NOMO-1 treated with dmso at 0.1 percent for 144 hours (cell line): Measurements from ENCODE around the gene CYP4F8.
A peak's percentile ranks its signal among the peaks of the same experiment; 100 is the strongest.
"Not testable (repeated sequence)": the region's sequence is repeated elsewhere in the genome, so short reads cannot be mapped to it uniquely, and the experiment has no call there.

Experiments
- DNase-seq: peaks from one replicate; lab custom pipeline; 2025; ENCODE audit not compliant: unreplicated experiment; lab: John Stamatoyannopoulos, UW

CYP4F8 gene, protein sequence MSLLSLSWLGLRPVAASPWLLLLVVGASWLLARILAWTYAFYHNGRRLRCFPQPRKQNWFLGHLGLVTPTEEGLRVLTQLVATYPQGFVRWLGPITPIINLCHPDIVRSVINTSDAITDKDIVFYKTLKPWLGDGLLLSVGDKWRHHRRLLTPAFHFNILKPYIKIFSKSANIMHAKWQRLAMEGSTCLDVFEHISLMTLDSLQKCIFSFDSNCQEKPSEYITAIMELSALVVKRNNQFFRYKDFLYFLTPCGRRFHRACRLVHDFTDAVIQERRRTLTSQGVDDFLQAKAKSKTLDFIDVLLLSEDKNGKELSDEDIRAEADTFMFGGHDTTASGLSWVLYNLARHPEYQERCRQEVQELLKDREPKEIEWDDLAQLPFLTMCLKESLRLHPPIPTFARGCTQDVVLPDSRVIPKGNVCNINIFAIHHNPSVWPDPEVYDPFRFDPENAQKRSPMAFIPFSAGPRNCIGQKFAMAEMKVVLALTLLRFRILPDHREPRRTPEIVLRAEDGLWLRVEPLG

DNA sequence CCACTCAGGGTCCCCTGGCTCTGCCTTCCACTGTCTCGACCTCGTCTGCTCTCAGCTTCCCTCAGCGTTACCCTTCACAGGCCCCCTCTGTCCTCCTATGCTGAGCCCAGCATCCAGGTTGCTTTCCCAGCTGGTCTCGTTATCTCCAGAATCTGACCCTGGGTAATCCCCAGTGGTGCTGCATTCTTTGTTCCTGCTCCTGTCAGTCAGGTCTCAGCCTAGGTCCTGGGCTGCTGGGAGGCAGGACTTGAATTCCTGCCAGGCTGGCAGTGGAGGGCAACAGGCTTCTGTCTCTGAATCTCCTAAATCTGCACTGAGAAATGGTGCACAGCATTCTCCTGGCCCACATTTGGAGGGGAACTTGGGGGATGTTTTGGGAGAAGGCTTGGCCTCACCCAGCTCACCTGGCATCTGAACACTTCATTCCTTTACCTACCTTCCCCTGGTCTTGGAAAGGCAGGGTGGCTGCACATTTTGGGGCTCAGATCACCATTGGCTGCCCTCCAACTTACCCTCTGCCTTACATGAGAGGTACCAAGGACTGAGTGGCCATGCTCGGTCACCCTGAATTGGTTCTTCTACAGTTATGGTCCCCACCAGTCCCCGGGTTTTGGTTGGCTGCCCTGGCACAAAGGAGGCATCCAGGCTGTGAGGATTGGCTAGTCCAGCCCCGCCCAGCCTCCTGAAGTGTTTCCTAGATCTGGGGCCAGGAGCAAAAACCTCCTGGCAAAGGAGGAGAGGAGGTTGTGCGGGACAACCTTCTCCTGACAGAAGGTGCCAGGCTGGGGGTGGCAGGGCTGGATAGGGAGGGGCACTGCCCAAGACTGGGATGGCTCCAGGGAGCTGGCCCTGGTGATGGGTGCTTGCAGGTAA, at the start of gene CYP4F8:
TSS of gene CYP4F8 (plus strand) at position 712 of the 873 bp plus-strand sequence. CDS start 399 bp downstream, outside the sequence.
- no peak for DNase-seq

DNA sequence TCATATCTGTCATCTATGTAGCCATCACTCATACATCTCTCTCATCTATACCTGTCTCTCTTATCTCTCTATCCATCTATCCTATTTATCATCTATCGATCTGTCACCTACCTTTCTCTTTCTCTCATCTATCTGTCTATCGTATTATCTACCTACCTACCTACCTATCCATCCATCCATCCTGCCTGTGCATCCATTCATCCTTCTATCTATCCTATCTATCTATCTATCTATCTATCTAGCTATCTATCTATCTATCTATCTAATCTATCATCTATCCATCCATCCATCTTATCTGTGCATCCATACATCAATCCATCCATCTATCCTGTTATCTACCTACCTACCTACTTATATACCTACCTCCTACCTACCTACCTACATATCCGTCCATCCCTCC, 44.6 kb upstream of the CYP4F8 start:
- no peak for DNase-seq

DNA sequence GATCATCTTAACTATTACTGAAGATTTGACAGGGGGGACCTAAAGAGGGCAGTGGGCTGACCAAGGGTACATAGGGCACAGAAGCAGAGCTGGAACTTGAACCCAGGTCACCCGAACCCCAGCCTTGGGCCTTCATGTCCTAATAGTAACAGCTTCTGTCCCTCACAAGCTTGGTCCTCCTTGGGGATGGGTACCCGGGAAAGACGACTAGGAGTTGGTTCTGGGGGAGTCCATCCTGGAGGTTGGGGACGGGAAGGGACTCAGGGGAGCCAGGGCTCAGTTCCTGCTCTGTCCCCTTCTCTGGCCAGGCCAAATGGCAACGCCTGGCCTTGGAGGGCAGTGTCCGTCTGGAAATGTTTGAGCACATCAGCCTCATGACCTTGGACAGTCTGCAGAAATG, 39.6 kb upstream of the CYP4F8 start:
- DNase-seq, result no peak

DNA sequence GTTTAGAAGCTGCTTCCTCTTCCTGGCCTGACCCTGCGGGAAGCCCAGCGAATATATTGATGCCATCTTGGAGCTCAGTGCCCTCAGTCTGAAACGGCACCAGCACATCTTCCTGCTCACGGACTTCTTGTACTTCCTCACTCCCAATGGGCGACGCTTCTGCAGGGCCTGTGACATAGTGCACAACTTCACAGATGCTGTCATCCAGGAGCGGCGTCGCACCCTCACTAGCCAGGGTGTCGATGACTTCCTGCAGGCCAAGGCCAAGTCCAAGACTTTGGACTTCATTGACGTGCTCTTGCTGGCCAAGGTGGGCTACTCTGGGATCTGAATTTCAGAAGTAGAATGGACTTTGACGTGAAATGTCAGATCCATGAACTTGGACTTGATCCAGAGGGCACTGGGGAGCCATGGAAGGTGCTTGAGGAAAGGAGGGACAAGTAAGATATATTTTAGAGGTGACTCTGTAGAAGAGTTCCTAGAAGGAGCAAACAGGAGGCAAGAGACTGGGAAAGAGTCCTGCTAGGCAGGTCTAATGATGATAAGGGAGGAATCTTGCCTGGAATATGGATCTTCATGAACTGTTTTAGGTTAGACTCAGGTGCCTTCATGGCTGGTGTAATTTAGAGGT, 38.4 kb upstream of the CYP4F8 start:
- no peak for DNase-seq

DNA sequence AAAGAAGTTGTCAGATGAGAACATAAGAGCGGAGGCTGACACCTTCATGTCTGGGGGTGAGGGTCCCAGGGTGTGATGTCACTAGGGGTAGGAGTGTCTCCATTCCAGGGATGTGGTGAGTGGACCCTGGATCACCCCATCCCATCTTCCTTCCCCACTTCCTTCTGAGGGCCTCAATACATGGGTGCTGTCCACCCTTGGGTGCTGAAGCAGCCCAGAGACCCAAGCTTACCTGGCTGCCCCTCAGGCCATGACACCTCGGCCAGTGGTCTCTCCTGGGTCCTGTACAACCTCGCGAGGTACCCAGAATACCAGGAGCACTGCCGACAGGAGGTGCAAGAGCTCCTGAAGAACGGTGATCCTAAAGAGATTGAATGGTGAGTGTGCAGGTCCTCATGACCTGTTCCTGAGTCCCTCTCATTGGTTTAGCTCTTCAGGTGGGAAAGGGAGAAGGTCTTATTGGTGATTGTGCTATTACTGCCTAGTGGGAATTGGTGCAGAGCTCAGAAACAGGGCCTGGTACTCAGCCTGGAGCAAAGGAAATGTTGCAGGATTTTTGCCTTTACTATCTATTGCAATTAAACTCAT, 37.7 kb upstream of the CYP4F8 start:
- DNase-seq, result no peak

DNA sequence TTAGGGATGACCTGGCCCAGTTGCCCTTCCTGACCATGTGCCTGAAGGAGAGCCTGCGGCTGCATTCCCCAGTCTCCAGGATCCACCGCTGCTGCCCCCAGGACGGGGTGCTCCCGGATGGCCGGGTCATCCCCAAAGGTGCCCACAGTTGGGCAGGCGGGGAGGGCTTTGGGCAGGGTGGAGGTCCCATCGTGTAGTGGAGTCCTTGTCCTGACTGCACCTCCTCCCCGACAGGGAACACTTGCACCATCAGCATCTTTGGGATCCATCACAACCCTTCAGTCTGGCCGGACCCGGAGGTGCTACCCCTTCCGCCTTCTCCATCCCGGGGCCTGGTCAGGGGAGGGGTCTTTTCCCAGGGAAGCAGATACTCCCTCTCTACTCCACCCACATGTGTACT, 31.7 kb upstream of the CYP4F8 start:
- DNase-seq, result no peak

DNA sequence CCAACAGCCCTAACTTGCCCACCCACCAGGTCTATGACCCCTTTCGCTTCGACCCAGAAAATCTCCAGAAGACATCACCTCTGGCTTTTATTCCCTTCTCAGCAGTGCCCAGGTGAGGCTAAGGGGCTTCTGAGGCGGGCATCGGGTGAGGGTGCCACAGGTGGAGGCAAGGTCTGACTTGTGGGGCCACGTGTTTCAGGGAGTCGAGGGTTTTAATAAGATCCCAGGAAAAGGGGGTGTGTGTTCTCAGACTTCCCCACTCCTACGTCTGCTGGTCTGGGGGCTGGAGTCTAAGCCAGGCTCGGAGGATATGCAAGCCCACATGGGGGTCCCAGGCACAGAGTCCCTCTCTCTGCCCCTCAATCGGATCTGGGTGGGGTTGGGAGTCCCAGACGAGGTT, 30.9 kb upstream of the CYP4F8 start:
- no peak for DNase-seq

DNA sequence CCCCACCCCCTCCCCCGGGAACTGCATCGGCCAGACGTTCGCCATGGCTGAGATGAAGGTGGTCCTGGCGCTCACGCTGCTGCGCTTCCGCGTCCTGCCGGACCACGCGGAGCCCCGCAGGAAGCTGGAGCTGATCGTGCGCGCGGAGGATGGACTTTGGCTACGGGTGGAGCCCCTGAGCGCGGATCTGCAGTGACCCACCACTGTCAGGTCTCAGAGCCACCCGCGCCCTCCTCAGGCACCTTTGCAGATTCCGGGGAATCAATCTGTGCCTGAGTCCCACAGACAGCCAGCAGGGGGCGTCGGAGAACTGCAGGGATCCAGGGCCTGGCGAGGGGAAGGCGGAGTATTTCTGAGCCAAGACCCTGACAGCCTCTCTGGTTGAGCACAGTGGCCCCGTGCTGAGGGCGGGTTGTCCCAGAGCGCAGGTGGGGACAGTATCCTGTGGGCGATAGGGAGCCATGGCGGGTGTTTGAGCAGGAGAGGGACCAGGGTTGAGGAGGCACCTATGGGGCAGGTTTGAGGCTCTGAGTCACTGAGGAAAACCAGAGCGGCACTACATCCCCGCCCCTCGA, 30.4 kb upstream of the CYP4F8 start:
- DNase-seq, result peak; percentile 77

DNA sequence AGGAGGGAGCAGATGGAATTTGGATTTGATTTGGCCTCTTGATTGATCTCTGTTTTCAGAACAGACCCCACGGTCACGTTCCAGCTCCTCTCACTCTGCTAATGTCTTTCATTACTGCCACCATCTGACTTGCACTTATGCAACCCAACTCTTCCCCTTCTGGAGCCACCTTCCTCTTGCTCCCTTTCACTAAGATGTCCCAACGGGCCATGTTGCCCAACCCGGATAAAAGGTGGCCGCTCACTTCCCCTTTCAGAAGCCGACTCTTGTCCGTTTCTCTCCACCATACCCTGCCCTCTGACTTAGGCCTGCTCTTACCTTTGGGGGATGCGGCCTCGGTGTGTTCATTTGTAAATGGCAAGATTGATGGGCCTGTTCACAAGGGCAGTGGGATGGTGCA, 27.4 kb upstream of the CYP4F8 start:
- DNase-seq, result peak; percentile 93

DNA sequence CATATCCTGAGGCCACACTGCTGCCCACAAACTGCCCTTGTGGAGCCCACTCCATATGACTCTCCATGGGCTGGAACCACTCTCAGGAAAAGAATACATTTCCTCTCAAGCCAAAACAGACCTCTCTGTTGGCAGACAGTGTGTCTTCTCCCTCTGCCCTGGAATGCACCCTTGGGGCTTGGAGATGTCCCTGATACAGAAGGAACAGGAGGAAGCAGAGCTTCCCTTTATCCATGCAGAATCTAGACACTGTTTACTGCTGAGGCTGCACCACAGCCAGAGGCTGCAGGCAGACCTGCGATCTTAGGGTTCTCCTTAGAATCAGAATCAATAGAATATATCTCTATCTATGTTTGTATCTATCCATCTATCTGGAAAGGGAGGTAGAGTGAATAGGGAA, 26.8 kb upstream of the CYP4F8 start:
- no peak for DNase-seq

DNA sequence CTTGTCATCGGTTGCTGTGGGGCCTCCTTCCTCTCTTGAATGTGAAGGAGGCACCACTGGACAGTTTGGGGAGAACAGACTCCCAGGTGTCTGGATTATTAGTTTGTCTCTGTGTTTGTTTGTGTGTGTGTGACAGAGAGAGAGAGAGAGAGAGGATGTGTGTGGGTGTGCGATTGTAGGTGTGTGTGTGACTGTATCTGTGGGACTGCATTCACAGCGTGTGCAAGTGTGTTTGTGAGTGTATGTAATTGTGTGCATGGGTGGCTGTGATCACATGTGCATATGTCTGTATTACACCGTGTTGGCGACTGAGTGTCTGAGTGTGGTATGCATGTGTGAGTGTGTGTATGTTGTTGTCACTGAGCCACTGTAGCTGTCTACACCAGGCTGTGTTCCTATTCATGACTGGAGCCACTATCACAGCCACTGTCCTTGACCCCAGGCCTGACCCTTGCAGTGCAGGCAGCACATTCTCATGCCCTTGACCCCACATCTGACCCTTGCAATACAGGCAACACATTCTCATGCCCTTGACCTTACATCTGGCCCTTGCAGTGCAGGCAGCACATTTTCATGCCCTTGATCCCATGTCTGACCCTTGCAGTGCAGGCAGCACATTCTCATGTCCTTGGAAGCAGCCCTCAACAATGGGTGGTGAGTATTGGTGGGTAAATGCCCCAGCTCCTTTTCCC, 25.1 kb upstream of the CYP4F8 start:
- no peak for DNase-seq

DNA sequence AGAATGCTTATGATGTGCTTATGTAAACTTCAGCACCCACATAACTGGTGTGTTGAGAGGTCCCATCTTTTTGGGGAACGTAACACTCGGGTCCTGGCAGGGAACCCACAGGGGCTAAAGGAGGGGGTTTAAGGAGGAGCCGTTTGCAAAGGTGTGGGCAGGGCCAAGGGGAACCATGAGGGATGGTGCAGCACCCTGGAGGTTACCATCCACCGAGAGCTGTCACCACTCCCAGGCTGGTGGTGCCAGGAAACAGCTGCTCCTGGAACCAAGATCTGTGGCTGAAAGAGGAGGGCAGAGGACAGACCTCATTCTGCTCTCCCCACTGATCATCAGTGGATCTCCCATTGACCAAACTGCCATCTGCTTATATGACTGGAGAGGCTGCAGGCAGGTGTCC, 23.2 kb upstream of the CYP4F8 start:
- no peak for DNase-seq

DNA sequence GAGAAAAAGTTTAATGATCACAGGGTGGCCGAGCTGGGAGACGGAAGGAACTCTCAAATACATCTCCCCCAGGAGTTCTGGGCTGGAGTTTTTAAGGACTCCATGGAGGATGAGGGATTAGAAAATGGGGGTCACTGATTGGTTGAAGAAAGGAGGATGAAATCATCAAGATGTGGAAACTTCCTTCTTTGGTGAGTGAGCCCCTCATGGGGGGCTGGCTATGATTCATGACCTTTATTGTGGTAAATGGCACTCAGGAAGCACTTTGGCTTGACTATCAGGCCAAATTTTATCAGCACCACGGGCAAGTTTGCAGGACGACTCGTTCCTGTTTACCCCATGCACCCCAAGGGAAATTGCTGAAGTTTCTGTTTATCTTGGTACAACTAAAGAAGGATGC, 22.5 kb upstream of the CYP4F8 start:
- not testable (repeated sequence) for DNase-seq

DNA sequence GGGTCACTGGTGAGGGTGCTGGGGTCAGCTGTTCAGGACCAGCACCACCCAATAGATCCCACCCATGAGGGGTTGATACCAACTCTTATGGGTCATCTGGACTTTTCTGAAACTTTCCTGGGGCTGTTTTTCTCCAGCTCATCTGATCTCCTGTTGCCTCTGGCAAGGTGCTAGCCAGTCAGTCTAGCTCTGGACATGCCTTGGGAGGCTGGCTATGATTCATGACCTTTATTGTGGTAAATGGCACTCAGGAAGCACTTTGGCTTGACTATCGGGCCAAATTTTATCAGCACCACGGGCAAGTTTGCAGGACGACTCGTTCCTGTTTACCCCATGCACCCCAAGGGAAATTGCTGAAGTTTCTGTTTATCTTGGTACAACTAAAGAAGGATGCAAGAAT, 21.3 kb upstream of the CYP4F8 start:
- not testable (repeated sequence) for DNase-seq

DNA sequence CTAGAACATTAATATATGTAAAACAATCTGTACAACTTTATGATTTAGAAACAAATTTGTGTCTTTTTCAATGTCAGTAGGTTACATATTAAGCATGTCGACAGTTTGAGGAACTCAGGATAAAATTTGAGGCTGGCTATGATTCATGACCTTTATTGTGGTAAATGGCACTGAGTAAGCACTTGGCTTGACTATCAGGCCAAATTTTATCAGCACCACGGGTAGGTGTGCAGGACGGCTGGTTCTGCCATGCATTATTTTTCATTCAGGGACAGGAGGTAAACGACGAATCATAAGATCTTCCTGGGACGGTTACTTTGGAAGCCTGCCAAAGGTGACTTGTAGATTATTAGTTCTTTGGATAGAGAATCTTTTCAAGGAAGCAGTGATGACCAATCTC, 19.9 kb upstream of the CYP4F8 start:
- DNase-seq, result peak; percentile 20

DNA sequence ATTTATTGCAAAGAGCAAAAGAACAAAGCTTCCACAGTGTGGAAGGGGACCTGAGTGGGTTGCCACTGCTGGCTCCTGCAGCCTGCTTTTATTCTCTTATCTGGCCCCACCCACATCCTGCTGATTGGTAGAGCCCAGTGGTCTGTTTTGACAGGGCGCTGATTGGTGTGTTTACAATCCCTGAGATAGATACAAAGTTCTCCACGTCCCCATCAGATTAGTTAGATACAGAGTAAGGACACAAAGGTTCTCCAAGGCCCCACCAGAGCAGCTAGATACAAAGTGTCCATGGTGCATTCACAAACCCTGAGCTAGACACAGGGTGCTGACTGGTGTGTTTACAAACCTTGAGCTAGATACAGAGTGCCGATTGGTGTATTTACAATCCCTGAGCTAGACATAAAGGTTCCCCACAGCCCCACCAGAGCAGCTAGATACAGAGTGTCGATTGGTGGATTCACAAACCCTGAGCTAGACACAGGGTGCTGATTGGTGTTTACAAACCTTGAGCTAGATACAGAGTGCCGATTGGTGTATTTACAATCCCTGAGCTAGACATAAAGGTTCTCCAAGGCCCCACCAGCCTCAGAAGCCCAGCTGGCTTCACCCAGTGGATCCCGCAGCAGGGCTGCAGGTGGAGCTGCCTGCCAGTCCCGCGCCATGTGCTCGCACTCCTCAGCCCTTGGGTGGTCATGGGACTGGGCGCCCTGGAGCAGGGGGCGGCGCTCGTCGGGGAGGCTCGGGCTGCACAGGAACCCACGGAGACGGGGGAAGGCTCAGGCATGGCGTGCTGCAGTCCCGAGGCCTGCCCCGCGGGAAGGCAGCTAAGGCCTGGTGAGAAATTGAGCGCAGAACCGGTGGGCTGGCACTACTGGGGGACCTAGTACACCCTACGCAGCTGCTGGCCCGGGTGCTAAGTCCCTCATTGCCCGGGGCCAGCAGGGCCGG, 6.8 kb upstream of the CYP4F8 start:
- DNase-seq, result not testable (repeated sequence)

DNA sequence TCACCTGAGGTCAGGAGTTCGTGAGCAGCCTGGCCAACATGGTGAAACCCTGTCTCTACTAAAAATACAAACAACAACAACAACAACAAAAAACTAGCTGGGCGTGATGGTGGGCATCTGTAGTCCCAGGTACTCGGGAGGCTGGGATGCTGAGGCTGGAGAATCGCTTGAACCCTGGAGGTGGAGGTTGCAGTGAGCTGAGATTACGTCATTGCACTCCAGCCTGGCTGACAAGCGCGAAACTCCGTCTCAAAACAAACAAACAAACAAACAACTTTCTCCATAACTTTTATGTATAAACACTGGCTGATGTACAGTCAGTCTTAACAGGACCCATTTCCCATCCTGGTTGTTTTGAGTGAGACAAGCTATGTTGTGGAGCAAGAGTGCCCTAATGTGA, 5.8 kb upstream of the CYP4F8 start:
- DNase-seq, result no peak

DNA sequence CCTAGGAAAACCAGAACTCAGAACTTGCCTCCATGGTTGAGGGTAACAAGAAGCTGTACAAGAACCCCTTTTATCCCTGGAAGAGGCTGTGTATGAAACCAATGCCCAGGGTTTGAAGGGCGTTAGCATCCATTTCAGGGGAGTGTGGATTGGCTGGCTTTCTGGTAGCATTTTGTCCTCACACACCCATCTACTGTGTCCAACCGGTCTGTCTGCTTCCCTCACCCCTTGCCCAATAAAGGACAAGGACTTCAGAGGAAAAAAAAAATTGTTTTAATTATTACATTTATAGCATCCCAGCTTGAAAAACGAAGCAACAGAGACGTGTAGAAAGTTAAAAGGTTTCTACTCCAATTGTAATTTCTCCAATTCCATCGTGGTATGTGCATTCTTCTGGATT, 2.7 kb upstream of the CYP4F8 start:
- DNase-seq, result no peak

DNA sequence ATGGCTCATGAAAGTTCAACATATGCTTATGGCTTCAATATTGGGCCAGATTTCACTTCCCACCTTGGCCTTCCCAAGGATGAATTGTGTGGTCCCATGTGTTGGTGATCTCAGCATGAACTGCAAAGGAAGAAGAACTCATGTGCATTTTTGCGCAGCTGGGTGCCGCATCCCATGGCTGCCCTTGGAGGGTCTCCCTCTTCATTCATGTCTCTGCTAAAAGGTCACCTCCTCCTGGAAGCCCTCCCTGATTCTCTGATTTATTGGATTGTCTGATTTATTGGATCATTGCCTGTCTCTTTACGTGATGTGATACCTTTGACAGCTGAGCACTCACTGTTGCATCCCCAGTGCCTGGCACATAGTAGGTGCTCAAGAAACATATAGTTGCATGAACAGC, 1.7 kb upstream of the CYP4F8 start:
- DNase-seq, result no peak
